ENCODE data around the gene FAM72A. TPM values are rescaled to one million over a fixed set of nuclear protein-coding genes. Genes with fewer than 3 reads are reported as not detected.
"Not testable (repeated sequence)": the region's sequence is repeated elsewhere in the genome, so short reads cannot be mapped to it uniquely, and the experiment has no call there.

The FAM72A gene
- 2.3 and 3.5 TPM in 2 replicates for total RNA-seq

DNA sequence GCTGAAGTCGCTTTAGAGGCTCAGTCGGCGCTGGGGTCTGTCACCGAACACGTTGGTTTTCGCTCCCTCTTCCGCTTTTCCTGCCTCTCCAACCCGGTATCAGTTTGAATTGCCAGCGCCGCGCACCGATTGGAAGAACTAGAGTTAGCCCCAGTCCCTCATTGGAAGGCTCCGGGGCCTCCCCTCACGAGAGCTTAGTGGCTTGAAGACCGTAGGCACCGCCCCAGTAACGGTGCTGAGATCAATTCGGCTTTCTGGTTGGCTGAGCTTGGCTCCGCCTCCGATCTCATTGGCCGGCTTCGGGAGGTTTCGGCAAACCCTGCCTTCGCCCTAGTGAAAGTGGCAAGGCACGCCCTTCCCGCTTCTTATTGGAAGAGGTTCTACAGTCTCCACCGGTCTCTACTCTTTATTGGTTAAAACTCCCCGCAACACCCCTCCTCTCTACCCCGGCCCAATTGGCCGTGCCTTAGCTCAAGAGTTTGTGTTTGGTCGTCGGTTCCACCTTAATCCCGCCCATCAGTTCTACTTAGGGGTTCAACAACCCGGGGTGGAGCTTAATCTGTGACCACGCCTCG, at the start of gene FAM72A:
Gene FAM72A, minus strand, starts transcription at position 51 of the 575 bp plus-strand sequence. CDS start 814 bp downstream, outside the sequence.
- peak within 1 kb of the TSS; percentile 60 for H3K4me3 ChIP-seq (ENCODE audit: low read depth, low read length)
- peak; percentile 100 for DNase-seq (ENCODE audit: low read depth)

DNA sequence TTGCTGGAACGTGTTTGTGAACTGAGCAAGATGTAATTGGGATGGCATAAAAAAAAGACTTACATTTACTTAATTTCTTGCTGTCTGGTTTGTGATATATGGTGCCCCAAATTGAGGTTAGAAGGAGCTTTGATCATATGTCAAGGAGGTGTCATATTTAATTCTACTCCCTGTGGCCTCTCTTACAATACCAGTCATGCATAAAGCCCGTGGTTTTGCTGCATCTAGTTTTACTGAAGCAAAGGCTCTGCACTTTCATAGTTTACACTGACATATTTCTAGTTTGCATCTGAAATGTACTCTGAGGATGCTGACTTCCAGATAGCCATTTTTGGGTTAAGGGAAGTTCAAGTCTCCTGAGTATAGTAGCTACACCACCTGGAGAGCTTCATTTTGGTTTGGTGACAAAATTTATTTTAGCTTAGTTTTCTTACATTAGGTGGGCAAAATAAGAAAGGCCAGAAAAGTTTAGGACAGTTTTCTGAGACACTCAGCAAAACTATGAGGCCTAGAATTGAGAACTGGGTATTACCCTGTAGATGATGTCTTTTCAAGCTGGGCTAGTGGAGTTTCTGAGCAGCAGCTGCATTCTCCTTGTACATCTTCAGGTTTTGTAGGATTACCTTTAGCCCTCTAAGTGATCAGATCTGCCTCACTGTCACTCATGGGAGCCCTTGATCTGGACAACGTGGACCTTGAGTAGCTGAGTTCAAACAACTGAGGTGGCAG, 48.5 kb upstream of the FAM72A start:
- not testable (repeated sequence) for H3K4me3 ChIP-seq (ENCODE audit: low read depth, low read length); DNase-seq (ENCODE audit: low read depth)

DNA sequence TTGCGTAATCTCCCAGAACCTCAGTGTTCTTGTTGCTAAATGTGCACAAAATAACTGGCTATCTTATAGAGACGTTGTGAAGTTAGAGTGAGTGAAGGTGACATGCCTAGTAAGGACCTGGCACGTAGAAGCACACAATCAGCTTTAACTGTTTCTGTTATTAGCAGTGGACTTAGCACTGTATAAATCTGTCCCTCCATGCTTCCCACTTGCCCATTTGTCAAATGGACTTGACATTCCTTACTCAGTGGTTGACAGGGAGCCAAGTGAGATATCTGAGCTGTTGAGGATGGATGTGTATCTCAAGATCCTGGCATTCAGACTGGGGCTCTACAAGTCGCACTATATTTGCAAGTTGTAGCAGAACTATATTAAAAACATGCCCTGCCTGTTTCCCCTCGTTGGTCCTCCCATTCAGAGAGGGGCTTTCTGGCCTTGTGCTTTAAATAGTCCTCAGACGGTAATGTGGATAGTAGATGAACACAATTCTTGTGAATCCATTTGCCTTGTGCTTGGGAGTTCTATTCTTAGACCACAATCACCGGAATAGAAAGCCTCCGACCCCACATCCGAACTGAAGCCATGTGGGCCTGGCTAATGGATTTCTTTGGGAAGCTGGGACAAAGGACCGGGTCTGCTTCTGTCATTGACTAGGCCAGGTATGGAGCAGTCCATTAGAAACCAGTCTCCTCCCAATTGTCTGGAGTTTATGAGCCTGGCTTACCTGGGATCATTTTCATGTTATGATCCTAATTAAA, 43.7 kb upstream of the FAM72A start:
- H3K4me3 ChIP-seq (ENCODE audit: low read depth, low read length); DNase-seq (ENCODE audit: low read depth): not testable (repeated sequence)

DNA sequence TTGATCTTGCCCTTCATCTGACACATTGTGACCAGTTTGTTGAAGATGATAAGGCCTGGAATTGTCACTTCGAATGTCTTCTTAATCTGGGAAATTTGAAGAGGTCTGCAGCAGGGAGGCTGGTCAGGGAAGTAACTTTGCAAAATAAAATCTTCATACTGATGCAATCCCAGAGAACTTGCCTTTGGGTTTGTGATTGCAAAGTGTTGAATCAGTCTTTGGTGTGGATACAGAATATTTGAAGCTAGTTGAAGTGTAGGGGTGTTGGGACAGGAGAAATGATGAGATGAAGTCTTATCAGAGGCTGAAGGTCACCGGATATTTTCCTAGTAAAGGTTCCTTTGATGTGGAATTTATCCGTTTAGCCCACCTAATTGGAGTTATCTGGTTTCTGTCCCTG, 42.8 kb upstream of the FAM72A start:
- not testable (repeated sequence) for DNase-seq (ENCODE audit: low read depth); H3K4me3 ChIP-seq (ENCODE audit: low read depth, low read length)

DNA sequence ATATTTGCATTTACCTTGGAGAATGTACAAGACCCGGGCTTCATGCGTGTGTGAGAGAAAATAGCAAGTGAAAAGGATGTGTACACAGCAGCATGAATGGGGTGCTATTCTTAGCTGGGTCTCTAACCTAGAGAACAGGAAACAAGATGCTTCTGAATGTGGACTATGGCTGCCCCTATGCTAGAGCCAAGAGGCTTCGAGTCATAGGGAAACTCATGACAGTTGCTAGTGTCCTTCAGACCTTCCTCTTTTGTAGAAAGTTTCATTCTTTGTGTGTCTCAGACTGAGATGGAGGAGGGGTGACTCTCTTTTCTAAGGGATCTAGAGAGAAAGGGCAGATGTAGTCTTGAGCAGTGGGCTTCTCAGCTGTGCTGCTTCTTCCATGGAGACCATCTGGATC, 40.7 kb upstream of the FAM72A start:
- not testable (repeated sequence) for DNase-seq (ENCODE audit: low read depth); H3K4me3 ChIP-seq (ENCODE audit: low read depth, low read length)

DNA sequence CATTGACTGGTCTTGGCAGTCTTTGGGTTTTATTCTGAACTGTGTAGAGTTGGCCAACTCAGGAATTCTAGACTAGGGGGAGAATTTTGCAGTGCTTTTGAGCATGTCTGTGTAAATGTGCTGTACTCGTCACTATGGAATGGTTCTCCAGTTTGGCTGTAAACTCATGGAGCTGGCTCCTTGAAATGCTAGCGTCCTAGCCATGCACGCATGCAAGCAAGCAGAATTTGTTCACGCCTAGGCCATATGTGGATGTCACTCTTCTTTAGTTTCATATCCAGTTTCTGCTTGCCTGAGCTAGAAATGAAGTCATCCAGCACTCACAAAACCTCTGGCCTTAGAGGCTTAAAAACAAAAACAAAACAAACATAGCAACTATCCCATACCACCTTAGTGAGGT, 37.6 kb upstream of the FAM72A start:
- DNase-seq (ENCODE audit: low read depth); H3K4me3 ChIP-seq (ENCODE audit: low read depth, low read length): not testable (repeated sequence)

DNA sequence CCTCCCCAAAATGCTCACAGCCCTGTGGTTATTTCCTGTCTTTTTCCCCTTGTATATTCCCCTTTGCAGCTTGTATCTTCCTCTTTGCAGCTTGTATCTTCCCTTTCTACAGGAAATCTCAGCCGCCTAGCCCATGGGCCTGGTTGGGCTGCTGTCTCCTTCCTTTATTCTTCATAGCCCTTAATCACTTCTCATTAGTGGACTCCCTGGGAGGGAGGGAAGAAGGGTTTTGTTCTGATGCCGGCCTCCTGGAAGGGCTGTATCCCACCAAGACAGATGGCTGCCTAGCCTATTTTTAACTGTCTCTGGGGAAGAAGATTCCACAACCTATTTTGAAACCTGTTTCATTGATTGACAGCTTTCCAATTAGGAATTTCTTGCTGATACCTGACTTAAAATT, 32.6 kb upstream of the FAM72A start:
- DNase-seq (ENCODE audit: low read depth); H3K4me3 ChIP-seq (ENCODE audit: low read depth, low read length): not testable (repeated sequence)

DNA sequence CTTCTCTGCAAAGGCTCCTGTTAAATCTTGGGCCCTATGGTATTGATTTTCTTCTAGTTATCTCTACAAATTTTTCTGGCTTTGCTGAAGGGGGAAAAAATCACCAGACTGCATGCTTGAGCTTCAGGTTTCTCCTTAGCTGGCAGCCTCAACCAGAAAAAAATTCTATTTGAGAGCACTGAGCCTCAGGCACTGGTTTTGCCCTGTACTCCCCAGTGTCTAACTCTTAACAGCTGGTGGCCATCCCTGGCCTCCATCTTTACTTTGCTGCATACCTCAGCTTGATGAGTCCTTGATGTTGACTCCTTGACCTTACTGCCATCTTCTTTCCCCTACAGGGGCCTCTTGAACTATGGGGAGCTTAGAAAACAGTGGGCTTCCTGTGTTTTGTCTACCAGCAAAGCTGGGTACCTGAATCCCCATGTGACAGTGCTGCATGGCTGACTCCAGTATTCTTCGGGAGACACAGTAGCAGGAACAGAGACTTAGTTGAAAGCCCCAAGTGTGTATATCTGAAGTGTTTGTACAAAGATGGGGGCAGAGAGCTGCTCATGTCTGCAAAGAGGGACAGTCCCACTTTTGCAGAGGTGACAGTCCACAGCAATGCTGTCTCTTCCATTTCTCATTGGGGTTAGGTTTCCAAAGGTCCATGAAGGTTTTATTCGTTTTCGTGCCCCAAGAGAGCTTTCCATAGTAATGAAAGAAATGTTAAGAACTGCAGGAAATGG, 31.7 kb upstream of the FAM72A start:
- not testable (repeated sequence) for DNase-seq (ENCODE audit: low read depth); H3K4me3 ChIP-seq (ENCODE audit: low read depth, low read length)

DNA sequence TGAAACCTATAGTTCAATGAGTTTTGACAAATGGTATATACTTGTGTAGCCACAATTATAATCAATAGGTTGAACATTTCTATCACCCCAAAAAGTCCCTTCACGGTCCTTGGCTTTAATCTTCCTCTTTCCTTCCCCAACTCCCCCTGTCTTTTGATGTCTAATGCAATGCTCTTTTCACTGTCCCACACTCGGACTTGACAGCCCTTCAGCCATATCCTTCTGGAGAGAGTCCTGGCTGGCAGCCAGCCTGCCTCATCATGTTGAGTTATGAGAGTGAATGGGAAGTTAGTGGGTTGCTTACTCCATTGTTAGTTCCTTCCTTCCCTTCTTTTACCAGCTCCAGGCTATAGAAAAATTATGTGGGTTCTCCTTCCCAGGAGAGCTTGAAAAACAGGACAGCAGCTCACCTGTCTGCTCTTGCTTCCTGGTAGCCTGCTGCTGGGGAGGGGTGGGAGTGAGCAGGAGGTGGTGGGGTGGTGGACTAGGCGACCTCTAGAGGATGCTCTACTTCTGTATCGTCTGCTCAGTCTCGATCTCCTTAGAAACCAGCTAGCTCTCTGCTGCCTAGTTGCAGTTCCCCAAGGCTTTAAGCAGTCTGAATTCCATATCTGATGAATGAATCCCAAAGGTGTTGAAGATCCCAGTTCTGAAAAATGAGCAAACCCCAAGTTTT, 30.5 kb upstream of the FAM72A start:
- H3K4me3 ChIP-seq (ENCODE audit: low read depth, low read length); DNase-seq (ENCODE audit: low read depth): not testable (repeated sequence)

DNA sequence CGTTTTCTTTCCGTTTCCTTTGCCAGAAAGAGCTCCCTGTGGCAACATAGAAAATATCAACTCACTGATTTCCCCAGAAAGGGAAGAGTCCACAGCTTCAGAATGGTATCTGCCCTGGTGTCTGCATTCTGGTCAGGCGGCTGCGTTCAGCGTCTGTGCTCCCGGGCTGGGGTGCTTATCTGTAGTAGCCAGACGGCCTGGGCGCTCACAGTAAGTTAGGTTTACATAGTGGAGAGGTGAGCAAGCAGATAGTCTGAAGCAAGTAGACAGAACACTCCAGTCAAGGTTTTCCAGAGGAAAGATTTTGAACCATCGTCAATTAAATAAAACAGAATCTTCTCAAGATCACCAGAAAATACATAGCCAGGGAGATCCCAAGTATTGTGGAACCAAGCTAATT, 29.4 kb upstream of the FAM72A start:
- DNase-seq (ENCODE audit: low read depth) = peak; percentile 50
- not testable (repeated sequence) for H3K4me3 ChIP-seq (ENCODE audit: low read depth, low read length)

DNA sequence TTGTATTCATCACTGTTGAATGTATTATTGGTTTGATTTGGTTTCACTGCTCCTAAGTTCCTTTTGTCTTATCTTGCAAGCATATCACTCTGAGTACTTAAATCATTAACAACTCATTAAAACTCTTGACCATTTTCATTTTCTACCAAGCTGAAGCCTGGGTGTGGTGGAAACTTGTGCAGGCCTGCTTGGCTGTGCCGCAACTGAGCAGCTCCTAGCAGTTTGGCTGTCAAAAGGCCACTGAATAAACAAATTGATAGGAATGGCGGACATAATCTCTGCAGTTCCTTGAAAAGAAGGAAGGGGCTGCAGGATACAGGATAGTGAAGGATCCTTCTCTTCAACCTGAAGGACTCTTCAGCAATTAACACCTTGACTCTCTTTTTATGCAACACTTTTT, 26.6 kb upstream of the FAM72A start:
- not testable (repeated sequence) for H3K4me3 ChIP-seq (ENCODE audit: low read depth, low read length); DNase-seq (ENCODE audit: low read depth)

DNA sequence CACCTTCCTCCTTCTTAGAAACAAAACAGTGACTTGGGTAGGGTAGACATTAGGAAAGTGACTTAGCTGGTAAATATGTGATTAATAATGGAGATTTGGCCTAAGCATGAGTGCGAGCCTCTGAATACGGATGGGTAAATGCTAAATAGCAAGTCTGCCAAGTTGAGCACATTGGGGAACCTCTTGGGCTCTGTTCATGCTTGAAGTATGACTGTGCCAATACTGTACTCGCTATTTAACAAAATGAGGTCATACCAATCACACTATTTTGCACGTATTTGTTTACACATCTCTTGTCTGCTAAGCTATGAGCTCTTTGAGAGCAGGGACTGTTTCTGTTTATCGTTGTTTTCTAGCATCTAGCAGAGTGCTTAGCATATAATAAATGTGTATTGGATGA, 24.2 kb upstream of the FAM72A start:
- H3K4me3 ChIP-seq (ENCODE audit: low read depth, low read length); DNase-seq (ENCODE audit: low read depth): not testable (repeated sequence)

DNA sequence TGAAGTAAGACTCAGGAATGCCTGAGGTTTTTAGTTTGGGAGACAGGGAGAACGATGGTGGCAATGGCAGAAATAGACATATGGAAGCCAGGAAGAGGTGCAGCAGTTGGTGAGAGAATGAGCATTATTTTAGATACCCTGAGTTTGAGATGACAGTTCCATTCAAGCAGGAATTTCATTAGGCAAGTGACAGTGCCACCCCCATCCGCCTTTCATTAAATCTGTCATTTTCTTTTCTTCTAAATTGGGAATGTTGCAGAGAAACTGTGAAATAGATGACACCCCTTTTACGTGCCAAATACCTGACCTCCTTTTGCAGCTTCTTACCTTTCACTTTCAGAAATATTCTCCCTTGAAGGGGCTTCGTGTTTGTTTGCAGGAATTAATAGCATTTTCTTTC, 22.7 kb upstream of the FAM72A start:
- not testable (repeated sequence) for H3K4me3 ChIP-seq (ENCODE audit: low read depth, low read length); DNase-seq (ENCODE audit: low read depth)

DNA sequence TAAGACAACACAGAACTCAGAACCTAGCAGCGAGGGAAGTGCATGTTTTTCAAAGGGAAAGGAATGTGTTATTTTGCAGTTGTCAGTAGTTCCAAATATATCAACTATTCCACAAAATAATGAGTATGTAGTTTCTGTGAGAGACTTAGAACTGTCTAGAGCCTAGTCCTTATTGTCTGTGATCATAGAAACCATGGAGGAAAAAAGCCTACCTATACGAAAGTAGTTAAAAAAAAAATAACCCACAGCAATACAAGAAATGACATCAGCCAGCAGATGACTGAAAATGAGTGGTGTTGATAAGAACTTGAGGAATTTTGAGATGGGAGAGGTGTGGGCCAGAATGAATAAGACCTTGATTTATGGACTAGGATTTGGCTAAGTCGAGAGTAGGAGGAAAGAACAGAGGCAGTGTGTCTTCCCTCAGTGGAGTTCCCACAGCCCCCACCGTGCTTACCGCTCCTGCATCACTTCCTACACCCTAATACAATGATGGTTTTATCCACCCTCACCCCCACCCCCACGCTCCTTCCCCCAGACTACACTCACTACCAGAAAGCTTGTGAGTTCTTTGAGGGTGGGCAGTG, 21.6 kb upstream of the FAM72A start:
- DNase-seq (ENCODE audit: low read depth) = peak; percentile 0
- H3K4me3 ChIP-seq (ENCODE audit: low read depth, low read length) = not testable (repeated sequence)

DNA sequence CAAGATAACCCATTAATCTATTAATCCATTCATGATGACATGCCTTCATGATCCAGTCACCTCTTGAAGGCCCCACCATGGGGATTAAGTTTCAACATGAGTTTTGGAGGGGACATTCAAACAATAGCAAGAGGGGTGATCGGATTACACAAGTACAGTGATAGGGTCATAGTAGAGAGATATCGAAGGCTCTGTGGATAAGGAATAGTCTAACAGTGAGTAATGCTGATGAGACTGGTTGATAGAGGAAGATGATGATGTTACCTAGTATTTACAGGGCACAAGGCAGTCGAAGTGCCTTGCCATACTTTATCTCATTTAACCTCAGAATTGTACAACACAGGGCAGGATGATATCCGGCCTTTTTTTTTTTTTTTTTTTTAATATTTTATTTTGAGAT, 18.9 kb upstream of the FAM72A start:
- DNase-seq (ENCODE audit: low read depth); H3K4me3 ChIP-seq (ENCODE audit: low read depth, low read length): not testable (repeated sequence)

DNA sequence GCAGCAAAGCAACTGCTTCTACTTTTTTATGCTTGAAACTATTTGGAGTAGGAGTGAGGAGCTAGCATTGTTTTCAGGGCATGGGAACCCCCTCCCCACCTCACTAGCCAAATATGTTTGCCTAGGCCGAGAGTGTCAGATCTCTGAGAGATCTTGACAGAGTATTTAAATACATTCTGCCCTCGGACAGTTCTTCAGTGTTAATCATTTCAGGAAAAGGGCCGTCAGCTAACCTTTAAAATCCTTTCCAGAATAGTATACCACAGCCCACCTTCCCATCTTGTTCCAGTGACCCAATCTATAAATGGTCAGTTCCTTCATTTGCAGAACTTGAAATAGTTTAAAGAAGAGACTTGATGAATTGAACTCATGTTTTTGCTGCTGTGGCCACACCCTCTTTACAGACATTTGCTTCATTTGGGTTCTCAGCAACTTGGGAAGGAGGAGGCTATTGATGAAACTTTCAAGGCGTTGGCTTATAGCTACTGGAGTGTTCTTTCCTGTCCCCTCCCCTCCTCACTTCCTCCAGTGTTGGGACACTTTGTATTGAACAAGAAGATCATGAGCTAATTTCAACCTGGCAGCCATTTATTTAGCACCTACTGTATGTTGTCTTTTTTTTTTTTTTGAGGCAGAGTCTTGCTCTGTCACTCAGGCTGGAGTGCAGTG, 17.8 kb upstream of the FAM72A start:
- peak; percentile 19 for DNase-seq (ENCODE audit: low read depth)
- not testable (repeated sequence) for H3K4me3 ChIP-seq (ENCODE audit: low read depth, low read length)

DNA sequence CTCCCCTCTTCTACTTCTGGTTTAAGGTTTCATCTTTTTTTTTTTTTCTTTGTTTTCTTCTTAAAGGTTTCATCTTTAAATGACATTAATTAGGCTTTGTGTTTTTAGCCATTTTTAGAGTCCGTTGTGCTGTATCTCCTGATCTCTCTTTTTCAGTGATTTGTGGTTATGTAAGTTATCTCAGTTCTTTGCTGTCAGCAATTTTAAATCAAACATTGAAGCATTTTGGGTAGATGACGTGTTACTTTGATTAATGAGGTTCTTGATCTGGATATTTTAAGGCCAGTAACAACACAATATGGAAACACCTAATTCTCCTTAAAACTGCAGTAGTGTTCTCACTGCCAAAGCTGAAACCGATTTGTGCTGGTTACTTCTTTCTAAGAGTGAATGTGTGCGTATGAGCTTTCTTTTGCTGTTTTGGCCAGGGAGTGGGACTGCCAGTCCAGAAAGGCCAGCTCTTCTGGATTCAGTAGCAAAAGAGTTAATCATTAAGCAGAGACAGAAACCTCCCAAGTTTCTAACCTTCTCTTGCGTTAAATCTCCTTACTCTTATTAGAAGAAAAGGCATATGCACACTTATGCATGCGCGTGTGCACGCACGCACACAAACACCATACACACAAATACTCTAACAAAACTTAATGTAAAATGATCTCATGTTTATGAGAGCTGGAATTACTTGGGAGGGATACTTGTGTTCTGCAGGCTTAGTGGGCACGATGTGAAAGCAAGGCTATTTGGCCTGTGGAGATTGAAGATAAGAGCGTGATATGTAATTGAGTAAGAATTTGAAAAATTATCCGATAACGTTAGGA, 17.1 kb upstream of the FAM72A start:
- H3K4me3 ChIP-seq (ENCODE audit: low read depth, low read length); DNase-seq (ENCODE audit: low read depth): not testable (repeated sequence)

Measured in fibroblast of villous mesenchyme (primary cell).